ENCODE results near the gene RALGAPA1.
"Not testable (repeated sequence)": the region's sequence is repeated elsewhere in the genome, so short reads cannot be mapped to it uniquely, and the experiment has no call there.

The RALGAPA1 gene

DNA sequence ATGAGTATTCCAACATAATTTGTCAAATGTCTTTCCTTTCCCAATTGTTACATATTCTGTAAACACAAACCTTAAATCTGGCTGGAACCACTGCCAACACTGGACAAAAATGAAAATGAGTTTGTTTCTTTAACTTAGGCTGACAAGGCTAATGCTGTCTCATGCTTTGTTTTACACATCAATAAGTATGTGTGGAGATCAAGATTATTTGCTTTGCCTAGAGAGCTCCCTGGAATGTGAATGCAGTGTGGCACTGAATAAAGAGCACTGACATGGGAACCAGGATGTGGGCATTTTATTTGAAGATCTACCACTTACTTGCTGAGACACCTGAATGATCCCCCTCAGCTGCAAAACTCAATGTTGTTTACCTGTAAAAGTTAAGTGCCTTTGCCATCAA is 61.7 kb downstream of the RALGAPA1 start:
- Histone ChIP-seq H3K9me3 (ENCODE audit: control insufficient read depth, insufficient read depth, low read length) (no peaks in the 10 kb centered on the region), H3K4me3 (ENCODE audit: low read depth, low read length) (no peak overlapping the region), H3K27me3 (ENCODE audit: control insufficient read depth, insufficient read depth, low read length) (no peaks in the 10 kb centered on the region), H3K36me3 (ENCODE audit: control insufficient read depth, insufficient read depth, low read length) (no peaks in the 10 kb centered on the region), H3K9ac (ENCODE audit: low read depth, low read length) (no peak overlapping the region), H3K4me1 (ENCODE audit: control insufficient read depth, insufficient read depth, low read length) (no peaks in the 10 kb centered on the region)

DNA sequence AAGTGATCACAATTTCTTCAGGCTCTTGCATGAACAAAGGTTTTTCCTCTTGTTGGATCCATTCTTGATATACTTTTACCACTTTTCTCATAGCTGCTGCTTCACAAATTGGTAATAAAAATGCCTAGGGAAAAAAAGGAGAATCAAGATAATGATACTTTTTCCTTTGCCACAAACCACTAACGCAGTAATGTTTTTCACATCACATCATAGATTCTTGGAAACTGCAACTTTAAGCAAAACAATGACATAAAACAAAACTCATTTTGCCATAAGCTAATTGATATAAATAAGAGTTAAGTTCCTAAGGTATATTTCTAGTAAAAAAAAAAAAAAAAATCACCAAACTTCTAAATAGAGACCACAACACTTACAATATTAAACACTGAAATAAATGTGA is 66.7 kb downstream of the RALGAPA1 start:
- Histone ChIP-seq H3K9me3 (ENCODE audit: control insufficient read depth, insufficient read depth, low read length) (no peaks in the 10 kb centered on the region), H3K4me1 (ENCODE audit: control insufficient read depth, insufficient read depth, low read length) (no peaks in the 10 kb centered on the region), H3K36me3 (ENCODE audit: control insufficient read depth, insufficient read depth, low read length) (no peaks in the 10 kb centered on the region), H3K4me3 (ENCODE audit: low read depth, low read length) (no peak overlapping the region), H3K9ac (ENCODE audit: low read depth, low read length) (no peak overlapping the region), H3K27me3 (ENCODE audit: control insufficient read depth, insufficient read depth, low read length) (no peaks in the 10 kb centered on the region)

- H3K4me1 ChIP-seq (ENCODE audit: control insufficient read depth, insufficient read depth, low read length): no peaks in the 10 kb centered on the region
- no peaks in the 10 kb centered on the region for H3K27me3 ChIP-seq (ENCODE audit: control insufficient read depth, insufficient read depth, low read length)
- no peaks in the 10 kb centered on the region for H3K9me3 ChIP-seq (ENCODE audit: control insufficient read depth, insufficient read depth, low read length)
- H3K4me3 ChIP-seq (ENCODE audit: low read depth, low read length): no peak overlapping the region
- H3K36me3 ChIP-seq (ENCODE audit: control insufficient read depth, insufficient read depth, low read length): no peaks in the 10 kb centered on the region
- H3K9ac ChIP-seq (ENCODE audit: low read depth, low read length): no peak overlapping the region
Measured at GRCh38 chr14:35742032-35742371, 67.1 kb downstream of the RALGAPA1 start.

DNA sequence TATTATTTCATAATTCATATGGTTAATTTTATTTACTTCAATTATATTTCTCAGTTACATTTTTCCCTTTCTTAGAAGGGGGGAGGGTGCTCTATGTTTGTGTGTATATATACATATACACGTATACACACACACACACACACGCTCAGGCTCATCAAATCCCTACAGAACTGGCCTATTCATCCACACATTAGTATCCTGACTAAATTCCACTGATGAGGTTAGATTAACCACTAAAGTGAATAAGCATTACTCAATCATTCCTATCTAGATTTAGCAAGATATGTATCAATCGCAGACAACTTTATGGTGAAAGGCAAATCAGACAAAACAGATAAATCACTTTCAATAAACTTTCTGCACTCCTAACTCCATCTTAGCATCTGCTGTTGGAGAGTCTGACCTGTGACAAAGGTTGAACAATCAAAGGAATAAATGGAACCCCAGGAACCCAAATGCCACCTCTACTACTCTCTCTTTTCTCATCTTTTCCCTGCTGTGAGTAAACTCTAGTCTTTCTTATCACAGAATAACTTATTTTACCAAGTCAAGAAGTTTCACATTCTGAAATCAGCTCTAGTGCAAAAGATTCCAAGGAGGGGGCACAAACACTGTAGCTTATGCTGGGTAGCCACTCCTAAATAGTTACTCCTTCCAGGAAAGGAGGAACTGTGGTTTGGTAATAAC is 67.6 kb downstream of the RALGAPA1 start:
- H3K27me3 ChIP-seq (ENCODE audit: control insufficient read depth, insufficient read depth, low read length): no peaks in the 10 kb centered on the region
- no peaks in the 10 kb centered on the region for H3K36me3 ChIP-seq (ENCODE audit: control insufficient read depth, insufficient read depth, low read length)
- no peak overlapping the region for H3K9ac ChIP-seq (ENCODE audit: low read depth, low read length)
- H3K4me1 ChIP-seq (ENCODE audit: control insufficient read depth, insufficient read depth, low read length): no peaks in the 10 kb centered on the region
- H3K9me3 ChIP-seq (ENCODE audit: control insufficient read depth, insufficient read depth, low read length): no peaks in the 10 kb centered on the region
- H3K4me3 ChIP-seq (ENCODE audit: low read depth, low read length): no peak overlapping the region

DNA sequence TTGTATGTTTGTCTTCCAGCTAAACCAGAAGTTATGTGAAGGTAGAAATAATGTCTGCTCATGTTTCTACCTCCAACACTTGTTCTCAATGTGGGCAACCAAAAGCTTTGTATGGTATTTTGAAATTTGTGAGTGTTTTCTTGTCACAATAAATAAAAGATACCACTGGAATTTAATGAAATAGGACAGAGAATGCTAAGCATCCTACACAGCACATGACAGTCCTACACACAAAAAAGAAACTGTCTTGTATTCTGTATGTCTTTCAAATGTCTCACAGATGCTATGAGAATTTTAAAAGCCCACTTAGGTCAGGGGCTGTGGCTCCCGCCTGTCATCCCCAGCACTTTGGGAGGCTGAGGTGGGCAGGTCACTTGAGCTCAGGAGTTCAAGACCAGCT is 68.9 kb downstream of the RALGAPA1 start:
- Histone ChIP-seq H3K4me3 (ENCODE audit: low read depth, low read length) (no peak overlapping the region), H3K9me3 (ENCODE audit: control insufficient read depth, insufficient read depth, low read length) (no peaks in the 10 kb centered on the region), H3K4me1 (ENCODE audit: control insufficient read depth, insufficient read depth, low read length) (no peaks in the 10 kb centered on the region), H3K27me3 (ENCODE audit: control insufficient read depth, insufficient read depth, low read length) (no peaks in the 10 kb centered on the region), H3K9ac (ENCODE audit: low read depth, low read length) (no peak overlapping the region), H3K36me3 (ENCODE audit: control insufficient read depth, insufficient read depth, low read length) (no peaks in the 10 kb centered on the region)

GRCh38 chr14:35735163-35735562 is 73.9 kb downstream of the RALGAPA1 start:
- H3K4me1 ChIP-seq (ENCODE audit: control insufficient read depth, insufficient read depth, low read length); H3K4me3 ChIP-seq (ENCODE audit: low read depth, low read length); H3K9ac ChIP-seq (ENCODE audit: low read depth, low read length); H3K9me3 ChIP-seq (ENCODE audit: control insufficient read depth, insufficient read depth, low read length); H3K27me3 ChIP-seq (ENCODE audit: control insufficient read depth, insufficient read depth, low read length); H3K36me3 ChIP-seq (ENCODE audit: control insufficient read depth, insufficient read depth, low read length): not testable (repeated sequence)

GRCh38 chr14:35733510-35733909 is 75.6 kb downstream of the RALGAPA1 start:
- H3K27me3 ChIP-seq (ENCODE audit: control insufficient read depth, insufficient read depth, low read length); H3K36me3 ChIP-seq (ENCODE audit: control insufficient read depth, insufficient read depth, low read length); H3K9ac ChIP-seq (ENCODE audit: low read depth, low read length); H3K9me3 ChIP-seq (ENCODE audit: control insufficient read depth, insufficient read depth, low read length); H3K4me1 ChIP-seq (ENCODE audit: control insufficient read depth, insufficient read depth, low read length); H3K4me3 ChIP-seq (ENCODE audit: low read depth, low read length): not testable (repeated sequence)

GRCh38 chr14:35730871-35731270 is 78.2 kb downstream of the RALGAPA1 start:
- Histone ChIP-seq H3K36me3 (ENCODE audit: control insufficient read depth, insufficient read depth, low read length) (no peaks in the 10 kb centered on the region), H3K4me3 (ENCODE audit: low read depth, low read length) (no peak overlapping the region), H3K9ac (ENCODE audit: low read depth, low read length) (no peak overlapping the region), H3K9me3 (ENCODE audit: control insufficient read depth, insufficient read depth, low read length) (no peaks in the 10 kb centered on the region), H3K4me1 (ENCODE audit: control insufficient read depth, insufficient read depth, low read length) (no peaks in the 10 kb centered on the region), H3K27me3 (ENCODE audit: control insufficient read depth, insufficient read depth, low read length) (no peaks in the 10 kb centered on the region)

- Histone ChIP-seq H3K36me3 (ENCODE audit: control insufficient read depth, insufficient read depth, low read length) (no peaks in the 10 kb centered on the region), H3K27me3 (ENCODE audit: control insufficient read depth, insufficient read depth, low read length) (no peaks in the 10 kb centered on the region), H3K4me1 (ENCODE audit: control insufficient read depth, insufficient read depth, low read length) (no peaks in the 10 kb centered on the region), H3K9me3 (ENCODE audit: control insufficient read depth, insufficient read depth, low read length) (no peaks in the 10 kb centered on the region), H3K4me3 (ENCODE audit: low read depth, low read length) (no peak overlapping the region), H3K9ac (ENCODE audit: low read depth, low read length) (no peak overlapping the region)
Measured at GRCh38 chr14:35727764-35728163, 81.3 kb downstream of the RALGAPA1 start.

GRCh38 chr14:35725930-35726329 is 83.2 kb downstream of the RALGAPA1 start:
- H3K36me3 ChIP-seq (ENCODE audit: control insufficient read depth, insufficient read depth, low read length): no peaks in the 10 kb centered on the region
- H3K9me3 ChIP-seq (ENCODE audit: control insufficient read depth, insufficient read depth, low read length): no peaks in the 10 kb centered on the region
- no peaks in the 10 kb centered on the region for H3K27me3 ChIP-seq (ENCODE audit: control insufficient read depth, insufficient read depth, low read length)
- H3K4me1 ChIP-seq (ENCODE audit: control insufficient read depth, insufficient read depth, low read length): no peaks in the 10 kb centered on the region
- no peak overlapping the region for H3K9ac ChIP-seq (ENCODE audit: low read depth, low read length)
- H3K4me3 ChIP-seq (ENCODE audit: low read depth, low read length): no peak overlapping the region

GRCh38 chr14:35715079-35715478 is 94.0 kb downstream of the RALGAPA1 start:
- H3K9ac ChIP-seq (ENCODE audit: low read depth, low read length): no peak overlapping the region
- H3K36me3 ChIP-seq (ENCODE audit: control insufficient read depth, insufficient read depth, low read length): no peaks in the 10 kb centered on the region
- H3K4me3 ChIP-seq (ENCODE audit: low read depth, low read length): no peak overlapping the region
- no peaks in the 10 kb centered on the region for H3K9me3 ChIP-seq (ENCODE audit: control insufficient read depth, insufficient read depth, low read length)
- no peaks in the 10 kb centered on the region for H3K27me3 ChIP-seq (ENCODE audit: control insufficient read depth, insufficient read depth, low read length)
- no peaks in the 10 kb centered on the region for H3K4me1 ChIP-seq (ENCODE audit: control insufficient read depth, insufficient read depth, low read length)

DNA sequence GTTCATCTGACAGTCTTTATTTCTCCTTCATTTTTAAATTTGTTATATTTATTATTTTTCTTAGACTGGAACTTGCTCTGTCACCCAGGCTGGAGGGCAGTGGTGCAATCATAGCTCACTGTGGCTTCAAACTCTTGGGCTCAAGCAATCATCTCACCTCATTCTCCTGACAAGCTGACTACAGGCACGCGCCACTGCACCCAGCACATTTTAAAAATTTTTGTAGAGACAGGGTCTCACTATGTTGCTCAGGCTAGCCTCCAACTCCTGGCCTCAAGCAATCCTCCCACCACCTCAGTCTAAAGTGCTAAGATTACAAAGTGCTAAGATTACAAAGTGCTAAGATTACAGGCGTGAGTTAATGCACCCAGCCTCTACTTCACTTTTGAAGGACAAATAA is 96.6 kb downstream of the RALGAPA1 start:
- no peak overlapping the region for H3K4me3 ChIP-seq (ENCODE audit: low read depth, low read length)

More for the DNA sequence above, 96.6 kb downstream of the RALGAPA1 start:
- Histone ChIP-seq H3K36me3 (ENCODE audit: control insufficient read depth, insufficient read depth, low read length) (no peaks in the 10 kb centered on the region), H3K27me3 (ENCODE audit: control insufficient read depth, insufficient read depth, low read length) (no peaks in the 10 kb centered on the region), H3K9ac (ENCODE audit: low read depth, low read length) (no peak overlapping the region), H3K9me3 (ENCODE audit: control insufficient read depth, insufficient read depth, low read length) (no peaks in the 10 kb centered on the region), H3K4me1 (ENCODE audit: control insufficient read depth, insufficient read depth, low read length) (no peaks in the 10 kb centered on the region)

Measured in iPS-15b (cell line).